GM18526 (cell line): ENCODE results near the gene AARSD1.

ENCODE experiments used
- POLR2A ChIP-seq: IDR thresholded peaks from 3 replicates; pipeline ENCODE4 v1.6.1; 2011; ENCODE audit not compliant: insufficient read length; ENCODE audit errors: extremely low read depth

AARSD1 gene

DNA sequence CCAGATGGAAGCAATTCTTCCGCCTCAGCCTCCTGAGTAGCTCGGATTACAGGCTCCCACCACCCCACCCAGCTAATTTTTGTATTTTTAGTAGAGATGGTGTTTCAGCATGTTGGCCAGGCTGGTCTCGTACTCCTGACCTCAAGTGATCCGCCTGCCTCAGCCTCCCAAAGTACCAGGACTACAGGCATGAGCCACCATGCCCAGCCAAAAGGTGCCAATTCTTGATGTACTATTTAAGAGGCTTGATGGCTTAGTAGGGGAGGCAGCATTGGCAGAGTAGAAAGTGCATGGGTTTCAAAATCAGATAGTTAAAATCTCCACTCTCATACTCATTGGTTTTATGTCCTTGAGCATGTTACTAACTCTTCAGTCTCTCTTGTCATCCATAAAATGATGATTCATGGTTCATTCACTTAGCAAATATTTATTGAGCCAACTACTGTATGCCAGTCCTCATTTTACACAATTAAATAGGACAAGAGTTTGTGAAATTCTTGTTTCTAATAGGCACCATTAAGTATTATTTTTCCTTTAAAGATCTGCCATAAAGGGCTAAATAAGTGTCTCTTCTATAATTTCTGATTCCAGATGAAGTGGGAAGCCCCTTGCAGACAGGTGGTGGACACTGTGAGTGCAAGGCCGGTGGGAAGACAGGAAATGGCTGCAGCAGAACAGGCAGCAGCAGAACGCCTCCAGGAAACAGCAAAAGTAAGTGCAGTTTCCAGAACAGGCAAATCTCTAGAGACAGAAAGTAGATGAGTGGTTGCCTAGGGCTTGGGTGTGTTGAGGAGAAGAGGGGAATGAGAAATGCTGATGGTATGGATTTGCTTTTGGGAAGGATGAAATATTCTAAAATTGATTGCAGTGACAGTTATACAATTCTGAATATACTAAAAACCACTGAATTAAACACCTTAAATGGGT, 25.7 kb upstream of the AARSD1 start:
- no peak for TF ChIP-seq POLR2A

GRCh38 chr17:42989141-42989540, 24.9 kb upstream of the AARSD1 start:
- TF ChIP-seq POLR2A, result no peak

GRCh38 chr17:42985225-42985624, 21.0 kb upstream of the AARSD1 start:
- TF ChIP-seq POLR2A, result no peak

DNA sequence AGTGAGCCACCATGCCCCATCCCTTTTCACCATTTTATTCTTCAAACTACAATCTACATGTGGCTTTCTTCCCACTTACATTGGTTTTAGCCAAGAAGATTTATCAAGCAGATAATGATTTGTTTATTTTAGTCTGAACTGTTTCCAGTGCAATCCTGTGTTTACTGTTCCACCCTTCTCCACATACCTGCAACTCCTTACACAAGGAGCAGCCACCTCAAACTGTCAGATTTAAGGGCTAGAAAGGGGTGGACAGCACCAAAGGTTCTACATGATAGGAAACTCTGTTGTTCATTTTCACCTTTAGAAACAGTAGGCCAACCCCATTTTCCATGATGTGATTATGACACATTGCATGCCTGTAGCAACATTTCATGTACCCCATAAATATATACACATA, 18.0 kb upstream of the AARSD1 start:
- TF ChIP-seq POLR2A, result no peak

GRCh38 chr17:42980766-42981397, 16.6 kb upstream of the AARSD1 start:
- no peak for TF ChIP-seq POLR2A

- TF ChIP-seq POLR2A, result peak; percentile 67
Observed at GRCh38 chr17:42980274-42980765, 16.1 kb upstream of the AARSD1 start, which contains the start of gene RUNDC1. TSS of gene RUNDC1 (plus strand) at chr17:42980565. CDS start at chr17:42980577, 12 bp downstream.

DNA sequence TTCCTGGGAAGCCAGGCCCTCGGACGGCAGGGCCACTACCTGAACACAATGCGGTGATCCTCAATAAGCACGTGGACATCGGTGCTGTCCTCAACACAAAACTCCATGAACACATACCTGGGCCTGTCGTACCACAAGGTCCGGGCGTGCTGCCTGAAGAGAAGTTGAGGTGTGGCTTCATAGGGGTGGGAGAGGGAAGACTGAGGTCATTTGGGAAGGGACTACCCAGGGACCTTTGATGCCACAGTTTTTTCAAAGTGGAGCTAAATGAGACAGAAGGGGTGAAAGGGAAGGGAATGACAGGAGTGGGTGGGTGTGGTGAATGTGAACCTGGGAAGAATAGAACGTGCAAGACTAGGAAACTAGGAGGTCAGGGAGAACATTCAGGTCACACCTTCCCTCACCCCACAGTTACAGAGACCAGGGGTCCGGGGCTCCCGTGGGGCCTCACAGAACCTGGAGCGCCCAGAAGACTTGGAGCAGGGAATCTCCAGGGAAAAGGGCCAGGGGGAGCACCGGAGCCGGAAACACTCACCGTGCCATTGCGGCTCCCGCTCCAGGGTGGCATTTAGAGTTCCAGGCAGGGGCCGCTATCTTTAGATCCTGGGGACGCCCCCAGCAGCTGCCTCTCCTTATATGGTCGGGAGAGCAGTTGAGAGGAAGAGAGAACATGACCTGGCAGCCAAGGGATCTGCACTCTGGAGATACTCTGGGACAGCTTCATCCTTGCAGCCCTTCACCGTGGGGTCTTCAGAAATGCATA, 15.4 kb upstream of the AARSD1 start, which contains the start of gene PTGES3L:
Gene PTGES3L (minus strand): TSS at position 570 of the 763 bp plus-strand sequence. CDS start 27 bp downstream, at position 543.
- TF ChIP-seq POLR2A, result no peak

DNA sequence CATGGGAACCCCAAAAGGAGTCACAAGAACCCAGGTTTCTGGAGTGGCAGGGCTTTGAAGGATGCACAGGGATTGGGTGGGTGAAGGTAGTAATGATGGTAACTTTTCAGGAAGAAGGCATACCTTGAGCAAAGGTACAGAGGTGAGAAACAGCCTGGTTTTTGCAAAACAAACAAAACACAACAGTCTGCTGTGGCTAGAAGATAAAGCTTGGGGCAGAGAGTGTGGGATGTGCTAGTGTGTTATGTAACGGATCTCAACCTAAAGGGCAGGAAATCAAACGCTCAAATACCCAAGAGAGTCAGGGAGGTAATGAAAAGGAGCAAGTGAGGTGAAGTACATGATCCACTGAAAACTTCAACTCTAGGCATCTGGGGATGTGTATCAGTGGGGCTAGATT, 11.0 kb upstream of the AARSD1 start:
- no peak for TF ChIP-seq POLR2A

DNA sequence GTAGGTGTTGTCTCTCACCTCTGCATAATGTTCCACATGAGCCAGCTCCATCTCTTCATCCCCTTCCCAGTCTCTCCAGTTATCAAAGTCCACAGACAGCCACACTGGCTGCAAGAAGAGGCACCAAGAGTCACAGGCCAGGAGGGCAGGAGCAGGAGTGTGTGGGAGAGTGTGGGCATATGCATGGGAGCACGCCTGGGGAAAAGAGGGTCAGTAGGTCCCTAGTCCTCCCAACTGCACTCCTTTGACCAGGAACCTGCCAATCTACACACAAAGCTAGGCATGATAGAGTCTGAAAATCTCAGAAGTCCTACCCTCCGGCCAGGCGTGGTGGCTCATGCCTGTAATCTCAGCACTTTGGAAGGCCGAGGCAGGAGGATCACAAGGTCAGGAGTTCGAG, 7.3 kb upstream of the AARSD1 start:
- no peak for TF ChIP-seq POLR2A

DNA sequence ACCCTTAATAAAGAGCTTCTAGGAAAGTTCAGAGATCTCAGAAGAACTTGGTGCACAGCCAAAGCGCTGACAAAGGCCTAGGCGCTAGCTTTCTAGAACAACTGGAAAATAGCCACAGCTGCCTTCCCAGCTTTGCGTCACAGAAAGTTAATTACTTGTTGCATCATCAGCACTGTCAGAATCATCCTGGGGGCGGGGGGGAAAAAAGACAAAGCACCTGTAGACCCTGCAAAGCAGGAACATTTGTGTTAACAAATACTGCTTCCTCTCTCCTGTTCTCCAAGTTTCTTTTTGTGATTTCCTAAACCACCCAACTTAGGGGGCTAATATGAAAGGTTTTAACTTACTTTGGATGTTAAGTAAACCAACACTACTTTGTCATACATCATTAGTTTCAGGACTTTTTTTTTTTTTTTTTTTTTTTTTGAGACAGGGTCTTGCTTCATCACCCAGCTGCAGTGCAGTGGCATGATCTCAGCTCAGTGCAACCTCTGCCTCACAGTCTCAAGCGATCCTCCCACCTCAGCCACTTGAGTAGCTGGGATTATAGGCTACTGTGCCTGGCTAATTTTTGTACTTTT, 4.8 kb upstream of the AARSD1 start:
- no peak for TF ChIP-seq POLR2A

- no peak for TF ChIP-seq POLR2A
Observed at GRCh38 chr17:42967925-42968324, 3.7 kb upstream of the AARSD1 start.

DNA sequence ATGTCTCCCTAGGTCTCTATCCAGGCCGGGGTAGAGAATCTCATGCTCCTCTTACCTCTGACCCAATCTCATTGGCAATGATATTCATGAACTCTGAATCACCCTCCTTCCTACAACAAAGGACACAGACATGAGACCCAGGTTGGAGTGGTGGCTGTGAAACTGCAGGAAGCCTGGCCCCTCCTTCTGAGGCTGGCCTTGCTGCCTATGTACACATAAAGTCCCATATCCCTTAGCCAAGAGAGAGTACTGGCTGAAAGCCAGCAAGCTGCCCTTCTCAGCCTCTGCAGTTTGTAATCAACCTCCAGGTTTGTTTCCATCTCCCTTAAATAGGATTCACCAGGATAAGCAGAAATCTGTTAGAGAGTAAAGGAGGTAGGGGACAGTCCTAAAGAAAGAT, 10.6 kb downstream of the AARSD1 start:
- TF ChIP-seq POLR2A, result no peak

GRCh38 chr17:42950044-42950783, 14.0 kb downstream of the AARSD1 start:
- TF ChIP-seq POLR2A, result no peak

GRCh38 chr17:42946812-42947211, 17.4 kb downstream of the AARSD1 start:
- no peak for TF ChIP-seq POLR2A
